SIG-M5 treated with dmso at 0.1 percent for 504 hours (cell line): ENCODE measurements around the gene FSIP2.

ENCODE experiments used
- DNase-seq: peaks from one replicate; lab custom pipeline; 2025; ENCODE audit not compliant: unreplicated experiment; lab: John Stamatoyannopoulos, UW

FSIP2 gene

DNA sequence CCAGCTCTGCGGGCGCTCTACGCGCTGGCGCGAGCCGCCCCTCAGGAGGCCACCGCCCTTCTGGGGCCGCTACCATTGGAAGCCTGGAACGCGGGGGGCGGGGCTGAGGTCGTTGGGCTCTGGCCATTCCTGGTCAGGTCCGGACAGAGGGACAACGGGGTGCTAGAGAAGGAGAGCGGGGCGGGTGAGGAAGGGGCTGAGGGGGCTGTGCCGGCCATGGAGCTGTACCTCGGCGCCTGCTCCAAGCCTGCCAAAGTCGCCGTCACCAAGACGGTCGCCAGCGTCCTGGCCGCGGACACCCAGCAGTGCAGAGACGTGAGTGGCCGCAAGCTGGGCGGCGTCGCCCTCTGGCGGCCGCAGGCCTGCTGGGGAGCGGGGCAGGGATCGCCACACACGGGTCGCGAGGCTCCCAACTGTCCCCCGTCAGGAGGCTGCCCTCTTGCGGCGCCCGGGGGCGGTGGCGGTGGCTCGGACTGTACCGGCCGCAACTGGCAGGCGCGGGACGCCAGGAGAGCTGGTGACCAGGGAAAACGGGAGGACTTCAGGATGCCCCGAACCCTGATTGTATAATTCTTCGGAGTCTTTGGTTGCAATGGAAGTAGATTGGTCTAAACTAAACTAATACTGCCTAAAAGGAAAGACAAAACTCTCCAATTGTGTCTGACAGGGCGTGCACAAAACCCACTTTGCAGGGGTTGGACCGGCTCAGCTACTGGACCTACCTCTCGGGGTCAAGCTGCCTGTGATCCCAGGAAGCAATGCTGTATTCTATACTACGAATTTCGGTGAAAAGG, at the start of gene FSIP2:
FSIP2 (plus strand) TSS at position 126 of the 794 bp plus-strand sequence; CDS start at position 217, 91 bp downstream.
- no peak for DNase-seq

DNA sequence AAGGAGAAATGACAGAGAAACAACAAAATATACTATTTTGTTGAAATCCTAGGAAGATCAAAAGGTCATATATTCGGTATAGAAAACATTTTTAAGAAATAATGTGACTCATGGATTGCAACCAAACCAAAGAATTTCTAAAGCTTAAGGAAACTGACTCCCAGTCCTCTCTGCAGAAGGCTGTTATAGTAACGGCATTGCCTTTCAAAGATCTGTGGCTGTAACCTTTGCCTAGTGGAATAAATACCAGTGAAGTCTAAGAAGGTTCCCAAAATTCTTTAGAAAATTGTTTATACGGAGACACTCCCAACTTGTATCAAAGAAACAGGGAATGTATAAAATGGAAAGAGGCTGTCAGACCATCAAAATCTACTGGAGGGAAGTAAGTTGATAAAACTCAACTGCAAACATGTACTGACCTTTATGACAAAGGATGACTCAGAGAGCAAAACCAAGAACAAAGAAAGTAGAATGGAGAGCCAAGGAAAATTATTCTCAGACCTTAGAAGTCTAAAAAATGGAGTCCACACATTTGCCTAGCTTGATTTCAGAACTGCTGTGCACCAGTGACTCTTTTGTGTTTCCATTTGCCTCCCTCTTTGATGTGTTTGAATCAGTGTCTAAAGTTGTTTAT, 48.6 kb upstream of the FSIP2 start:
- peak; percentile 29 for DNase-seq

- peak; percentile 10 for DNase-seq
These were observed 42.8 kb upstream of the FSIP2 start for GRCh38 chr2:185695711-185696235.

- DNase-seq = no peak
These were observed 37.7 kb upstream of the FSIP2 start for GRCh38 chr2:185700883-185701282.

DNA sequence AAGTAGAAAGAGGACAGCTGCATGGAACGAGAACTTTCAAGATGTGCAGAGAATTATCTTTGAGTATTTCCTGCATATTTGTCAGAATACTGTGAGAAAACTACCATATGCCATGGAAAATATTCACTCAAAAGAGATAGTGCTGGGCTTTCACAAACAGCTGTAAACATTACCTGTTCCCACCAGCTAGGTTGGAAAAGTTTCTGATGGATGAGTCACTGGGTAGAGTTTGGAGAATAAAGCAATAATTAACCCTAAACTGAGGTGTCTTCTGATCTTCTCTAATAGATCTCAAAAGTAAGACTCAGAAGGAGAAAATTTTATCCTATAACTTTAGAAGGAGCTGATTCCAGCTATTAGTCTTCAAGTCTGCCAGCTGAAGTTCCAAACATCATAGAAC, 3.9 kb upstream of the FSIP2 start:
- no peak for DNase-seq

DNA sequence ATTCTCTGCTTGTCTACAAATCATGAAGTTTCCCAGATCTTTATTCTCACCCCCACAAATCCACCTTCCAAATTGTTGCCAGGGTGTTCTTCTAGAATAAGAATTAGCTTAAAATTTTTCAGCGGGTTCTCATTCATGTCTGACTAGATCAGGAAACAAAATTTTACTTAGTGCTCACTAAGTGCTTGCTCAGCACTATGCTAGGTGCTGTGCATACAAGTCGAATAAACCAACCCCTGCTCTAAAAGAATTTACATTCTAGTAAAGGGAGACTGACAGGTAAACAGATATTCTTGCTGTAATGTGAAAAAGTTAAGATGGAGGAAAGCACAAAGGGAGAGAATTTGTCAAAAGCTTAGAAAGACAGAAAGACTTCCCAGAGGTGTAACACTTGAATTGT, 2.4 kb upstream of the FSIP2 start:
- no peak for DNase-seq

DNA sequence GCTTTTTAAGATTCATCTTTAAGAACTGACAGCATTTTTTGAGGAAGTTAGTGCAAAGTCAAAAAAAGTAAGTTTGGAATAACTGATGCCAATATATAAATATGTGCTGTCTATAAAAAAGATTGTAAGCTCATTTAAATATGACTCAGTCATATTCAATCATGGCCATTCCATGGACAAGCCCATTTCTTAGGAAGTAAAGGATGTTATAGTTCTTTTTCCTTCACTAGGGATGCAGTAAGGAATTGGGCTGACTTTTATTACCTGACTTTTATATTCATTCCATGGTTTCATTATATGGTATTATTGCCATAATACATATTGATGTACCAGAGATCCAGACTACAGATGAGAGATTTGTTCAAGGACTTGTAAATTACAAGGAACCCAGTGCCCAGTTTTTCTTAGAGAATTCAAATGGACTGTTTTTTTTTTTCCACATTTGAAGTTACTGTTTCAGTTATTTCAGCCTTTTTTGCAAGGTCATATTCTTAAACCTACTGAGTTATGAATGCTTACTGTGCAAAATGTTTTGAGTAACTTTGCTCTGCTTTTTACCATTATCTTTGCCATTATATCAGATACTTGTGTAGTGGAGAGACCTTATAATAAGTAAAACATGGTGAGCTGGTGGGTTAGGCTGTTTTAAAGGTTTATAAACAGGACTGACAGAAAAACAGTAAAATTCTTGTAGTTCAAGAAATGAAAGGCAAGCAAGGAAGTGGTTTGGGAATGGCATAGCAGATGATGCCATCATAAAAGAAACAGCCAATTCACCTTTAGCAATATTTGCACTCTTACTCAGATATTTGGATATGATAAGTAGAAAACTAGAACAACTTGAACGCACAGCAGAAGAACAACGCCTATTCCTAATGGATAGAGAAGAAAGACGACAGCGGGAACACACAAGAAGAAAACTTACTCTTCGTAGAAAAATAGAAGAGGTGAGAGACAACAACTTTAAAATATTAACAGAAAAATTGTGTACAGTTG, 7.6 kb downstream of the FSIP2 start:
- no peak for DNase-seq

- DNase-seq = no peak
These were observed 18.8 kb downstream of the FSIP2 start for GRCh38 chr2:185757356-185757755.

DNA sequence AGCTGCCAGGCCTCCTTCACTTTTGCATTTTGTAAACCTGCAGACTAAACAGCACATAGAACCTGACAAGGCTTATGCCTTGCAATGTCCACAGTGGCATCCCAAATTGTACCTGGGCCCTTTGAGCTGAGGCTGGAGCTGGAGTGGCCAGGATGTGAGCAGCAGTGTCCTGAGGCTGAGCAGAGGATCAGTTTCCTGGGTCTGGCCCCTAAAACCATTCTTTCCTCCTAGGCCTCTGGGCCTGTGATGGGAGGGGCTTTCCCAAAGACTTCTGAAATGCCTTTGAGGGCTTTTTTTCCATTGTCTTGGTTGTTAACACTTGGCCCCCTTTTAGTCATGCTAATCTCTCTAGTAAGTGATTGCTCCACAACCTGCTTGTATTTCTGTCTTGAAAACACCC, 32.8 kb downstream of the FSIP2 start:
- DNase-seq = no peak

DNA sequence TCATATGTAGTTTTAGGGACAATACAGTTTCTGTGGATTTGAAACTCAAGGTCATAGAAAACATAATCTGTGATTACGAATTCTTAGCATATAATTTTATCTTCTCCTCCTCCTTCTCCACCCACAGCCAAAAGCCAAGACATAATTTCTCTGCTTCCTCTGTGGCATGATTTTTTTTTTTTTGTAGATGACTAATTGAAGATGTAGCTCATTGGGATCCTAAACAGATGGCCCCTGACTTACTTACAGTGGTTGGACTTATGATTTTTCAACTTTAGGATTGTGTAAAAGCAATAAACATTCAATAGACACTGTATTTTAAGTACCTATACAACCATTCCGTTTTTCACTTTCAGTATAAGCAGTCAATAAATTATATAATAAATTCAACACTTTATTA, 42.3 kb downstream of the FSIP2 start:
- no peak for DNase-seq

- DNase-seq = peak; percentile 55
These were observed 43.7 kb downstream of the FSIP2 start for GRCh38 chr2:185782223-185782769.

- DNase-seq = no peak
These were observed 46.6 kb downstream of the FSIP2 start for GRCh38 chr2:185785156-185785555.

GRCh38 chr2:185785851-185786473, 47.4 kb downstream of the FSIP2 start:
- DNase-seq = no peak

DNA sequence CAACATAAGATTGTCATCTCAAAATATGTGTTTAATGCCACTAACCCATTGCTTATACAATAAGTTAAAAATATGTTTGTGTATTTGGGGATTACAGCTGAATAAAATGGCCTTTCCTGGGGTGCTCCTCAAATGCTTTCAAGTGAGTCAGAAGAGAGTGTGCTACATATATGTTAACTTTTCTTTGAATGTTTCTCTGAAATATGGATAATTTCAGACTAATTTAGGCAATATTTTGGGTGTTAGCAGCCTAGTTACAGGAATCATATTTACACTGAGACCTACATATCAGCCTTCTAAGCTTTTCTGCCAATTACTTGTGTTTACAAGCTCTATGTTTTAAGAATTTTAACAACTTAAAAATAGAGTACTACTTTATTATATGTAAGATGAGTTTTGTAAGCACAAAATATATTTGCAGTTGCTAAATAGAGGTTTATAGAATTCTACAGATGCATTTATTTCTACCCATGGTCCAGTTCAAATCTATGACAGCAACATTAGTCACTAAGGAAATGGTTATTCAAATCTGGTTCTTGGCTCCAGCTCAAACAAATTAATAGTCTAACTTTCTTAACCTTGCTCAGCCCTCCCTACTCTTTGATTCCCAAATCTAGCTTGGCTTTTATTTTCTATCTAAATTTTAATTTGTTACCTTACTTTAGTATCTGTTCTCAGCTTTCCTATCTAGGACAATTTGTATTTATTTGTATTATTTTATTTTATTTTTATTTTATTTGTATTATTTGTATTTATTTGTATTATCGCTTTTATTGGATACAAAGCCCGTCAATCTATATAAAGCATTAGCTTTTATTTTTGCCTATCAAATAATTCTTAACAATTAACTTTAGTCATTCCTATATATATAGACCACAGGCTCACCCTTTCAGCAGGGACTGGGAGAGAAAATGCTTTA, 48.9 kb downstream of the FSIP2 start:
- DNase-seq = no peak

GRCh38 chr2:185790361-185790760, 51.8 kb downstream of the FSIP2 start:
- DNase-seq = no peak

- no peak for DNase-seq
These were observed 55.1 kb downstream of the FSIP2 start for GRCh38 chr2:185793532-185794345.

DNA sequence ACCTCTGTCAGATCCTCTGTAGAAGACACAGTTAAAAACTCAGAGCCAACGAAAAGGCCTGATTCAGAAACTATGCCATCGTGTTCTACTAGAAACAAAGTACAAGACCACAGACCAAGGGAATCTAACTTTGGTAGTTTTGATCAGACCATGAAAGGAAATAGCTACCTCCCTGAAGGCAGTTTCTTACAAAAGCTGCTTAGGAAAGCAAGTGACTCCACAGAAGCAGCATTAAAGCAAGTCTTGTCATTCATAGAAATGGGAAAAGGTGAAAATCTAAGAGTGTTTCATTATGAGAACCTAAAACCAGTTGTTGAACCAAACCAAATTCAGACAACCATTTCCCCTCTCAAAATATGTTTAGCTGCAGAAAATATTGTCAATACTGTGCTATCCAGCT, 58.2 kb downstream of the FSIP2 start:
- DNase-seq = no peak

DNA sequence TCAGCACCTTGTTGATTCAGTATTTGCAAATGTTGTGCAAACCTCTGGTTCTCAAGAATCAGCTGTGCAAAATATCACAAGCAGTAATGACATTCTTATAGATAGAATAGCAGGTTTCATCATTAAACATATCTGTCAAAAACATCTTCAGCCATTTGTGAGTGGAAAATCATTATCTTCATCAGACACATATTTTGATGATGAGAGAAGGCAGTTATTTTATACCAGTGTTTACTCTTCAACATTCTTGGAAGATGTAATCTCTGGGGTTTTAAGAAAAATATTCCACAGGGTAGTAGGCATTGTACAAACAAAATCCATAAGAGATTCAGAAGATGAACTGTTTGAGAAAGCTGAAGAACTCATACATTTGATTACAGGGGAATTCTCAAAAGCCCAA, 64.3 kb downstream of the FSIP2 start:
- no peak for DNase-seq

GRCh38 chr2:185806783-185807182, 68.2 kb downstream of the FSIP2 start:
- no peak for DNase-seq
